C4-2B (cell line): ENCODE measurements around the gene USP14.

Source experiments
- H3K27ac ChIP-seq: fragments of 450-650 bp; 2 replicates; pipeline ENCODE4 v1.5.1; 2017
- ZFX ChIP-seq: fragments of 450-650 bp; IDR thresholded peaks from 2 replicates; pipeline ENCODE4 v1.6.1; 2017
- TF ChIP-seq, protein P1 (sequence below): fragments of 450-650 bp; conservative IDR thresholded peaks from 2 replicates; pipeline ENCODE4 v1.5.1; 2017; ENCODE audit warnings: mild to moderate bottlenecking

The USP14 gene

DNA sequence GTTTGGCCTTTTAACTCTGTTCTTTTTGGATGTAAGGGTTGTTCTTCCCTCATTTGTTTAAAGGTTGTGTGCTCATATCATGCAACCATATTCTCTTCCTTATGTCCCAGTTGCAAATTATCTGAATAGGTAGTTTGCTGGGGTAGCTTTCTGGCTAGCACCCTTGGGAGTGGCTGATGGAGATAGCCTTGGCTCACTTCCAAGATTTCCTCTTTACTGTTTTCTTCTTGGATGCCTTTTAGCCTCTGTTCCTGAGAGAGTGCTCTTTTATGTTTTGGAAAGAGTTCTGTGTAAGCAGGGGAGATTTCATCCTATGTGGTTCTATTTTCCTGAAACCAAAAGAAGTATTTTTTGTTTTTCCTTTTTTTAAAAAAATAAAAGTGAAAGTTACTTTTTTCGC is 25.4 kb downstream of the USP14 start:
- TF ChIP-seq ZFX: no peak
- TF ChIP-seq, protein P1, sequence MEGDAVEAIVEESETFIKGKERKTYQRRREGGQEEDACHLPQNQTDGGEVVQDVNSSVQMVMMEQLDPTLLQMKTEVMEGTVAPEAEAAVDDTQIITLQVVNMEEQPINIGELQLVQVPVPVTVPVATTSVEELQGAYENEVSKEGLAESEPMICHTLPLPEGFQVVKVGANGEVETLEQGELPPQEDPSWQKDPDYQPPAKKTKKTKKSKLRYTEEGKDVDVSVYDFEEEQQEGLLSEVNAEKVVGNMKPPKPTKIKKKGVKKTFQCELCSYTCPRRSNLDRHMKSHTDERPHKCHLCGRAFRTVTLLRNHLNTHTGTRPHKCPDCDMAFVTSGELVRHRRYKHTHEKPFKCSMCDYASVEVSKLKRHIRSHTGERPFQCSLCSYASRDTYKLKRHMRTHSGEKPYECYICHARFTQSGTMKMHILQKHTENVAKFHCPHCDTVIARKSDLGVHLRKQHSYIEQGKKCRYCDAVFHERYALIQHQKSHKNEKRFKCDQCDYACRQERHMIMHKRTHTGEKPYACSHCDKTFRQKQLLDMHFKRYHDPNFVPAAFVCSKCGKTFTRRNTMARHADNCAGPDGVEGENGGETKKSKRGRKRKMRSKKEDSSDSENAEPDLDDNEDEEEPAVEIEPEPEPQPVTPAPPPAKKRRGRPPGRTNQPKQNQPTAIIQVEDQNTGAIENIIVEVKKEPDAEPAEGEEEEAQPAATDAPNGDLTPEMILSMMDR: no peak
- H3K27ac ChIP-seq: no peak overlapping the region

DNA sequence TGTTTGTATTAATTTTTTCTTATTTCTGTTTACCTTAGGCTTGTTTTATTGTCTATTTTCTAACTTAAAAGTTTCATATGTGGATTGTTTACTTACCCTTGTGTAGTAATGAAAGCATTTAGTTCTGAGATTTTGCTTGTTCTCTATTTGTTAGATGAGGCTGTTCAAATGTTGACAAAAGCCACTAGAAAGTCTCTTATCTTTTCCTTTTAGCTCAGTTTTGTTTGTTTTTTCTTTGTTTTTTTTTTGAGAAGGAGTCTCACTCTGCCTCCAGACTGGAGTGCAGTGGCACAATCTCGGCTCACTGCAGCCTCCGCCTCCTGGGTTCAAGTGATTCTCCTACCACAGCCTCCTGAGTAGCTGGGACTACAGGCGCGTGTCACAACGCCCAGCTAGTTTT is 30.9 kb downstream of the USP14 start:
- TF ChIP-seq ZFX: no peak
- TF ChIP-seq, protein P1: no peak

DNA sequence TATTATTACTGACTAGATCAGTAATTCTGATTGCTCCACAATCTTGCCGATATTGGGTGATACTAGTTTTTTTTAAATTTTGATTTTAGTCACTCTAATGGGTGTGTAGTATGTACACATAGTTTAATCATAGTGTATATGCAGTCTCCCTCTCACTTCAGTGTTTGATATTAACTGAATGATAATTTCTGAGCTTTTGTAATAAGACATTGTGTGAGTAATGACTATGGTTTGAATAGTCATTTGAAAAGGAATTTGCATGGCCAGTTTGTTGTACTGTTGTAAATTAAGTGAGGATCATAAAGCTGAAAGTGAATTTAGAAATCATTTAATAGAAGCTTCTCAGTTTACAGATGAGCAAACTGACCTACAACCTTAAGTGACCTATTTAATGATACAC is 33.4 kb downstream of the USP14 start:
- TF ChIP-seq, protein P1: no peak
- no peak for TF ChIP-seq ZFX
- H3K27ac ChIP-seq: no peak overlapping the region

More for the DNA sequence above, 30.9 kb downstream of the USP14 start:
- H3K27ac ChIP-seq: peak overlapping the region; percentile 64

DNA sequence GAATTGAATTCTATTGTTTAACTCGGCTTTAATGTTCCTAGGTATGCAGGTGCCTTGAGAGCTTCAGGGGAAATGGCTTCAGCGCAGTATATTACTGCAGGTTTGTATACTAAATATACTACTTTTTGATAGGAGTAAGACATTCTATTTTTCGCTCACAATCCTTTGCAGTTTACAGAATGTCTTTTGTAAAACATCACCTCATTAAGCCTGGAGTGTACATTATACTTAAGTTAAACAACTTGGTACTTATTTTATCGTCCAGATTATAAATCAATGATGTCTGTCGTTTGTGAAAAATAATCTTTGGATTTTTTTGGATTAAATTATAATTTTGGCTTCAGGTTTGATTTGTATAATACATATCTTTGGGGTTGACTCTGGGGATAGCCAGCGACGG is 34.4 kb downstream of the USP14 start:
- no peak for TF ChIP-seq ZFX
- TF ChIP-seq, protein P1: no peak
- no peak overlapping the region for H3K27ac ChIP-seq

DNA sequence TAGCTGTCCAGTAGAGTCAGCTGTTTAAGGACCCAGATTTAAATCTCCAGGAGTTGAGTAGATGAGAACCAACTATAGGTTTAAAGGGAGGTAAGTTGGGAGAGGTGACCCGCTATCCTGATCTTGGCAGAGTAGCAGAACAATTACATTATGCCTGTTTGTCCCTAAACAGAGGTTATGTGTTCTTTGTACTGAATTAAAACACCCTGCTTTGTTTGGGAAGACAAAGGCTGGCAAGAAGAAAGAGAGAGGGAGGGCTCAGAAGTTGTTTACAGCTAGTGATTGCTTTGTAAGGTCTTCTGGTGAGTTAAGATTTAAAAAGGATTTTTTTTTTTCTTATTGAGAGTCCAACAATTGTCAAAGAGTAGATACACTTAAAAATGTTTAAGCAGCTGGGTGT is 37.3 kb downstream of the USP14 start:
- TF ChIP-seq, protein P1: no peak
- no peak for TF ChIP-seq ZFX
- no peak overlapping the region for H3K27ac ChIP-seq

DNA sequence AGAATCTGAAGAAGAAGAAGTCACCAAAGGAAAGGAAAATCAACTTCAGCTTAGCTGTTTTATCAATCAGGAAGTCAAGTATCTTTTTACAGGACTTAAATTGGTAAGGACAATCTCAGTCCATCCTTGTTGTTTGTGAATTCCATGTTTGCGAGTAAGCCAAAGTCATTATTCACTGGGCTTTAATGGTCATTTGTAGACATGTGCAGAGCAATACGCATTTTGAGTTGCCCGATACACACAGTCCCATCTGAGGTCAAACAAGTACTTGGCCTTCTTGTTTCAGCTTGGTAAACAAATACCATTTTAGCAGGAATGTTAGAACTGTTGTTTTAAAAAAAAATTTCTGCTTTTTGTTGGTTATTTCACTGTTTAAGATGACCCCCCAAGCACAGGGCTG is 40.9 kb downstream of the USP14 start:
- H3K27ac ChIP-seq: no peak overlapping the region
- TF ChIP-seq, protein P1: no peak
- no peak for TF ChIP-seq ZFX

DNA sequence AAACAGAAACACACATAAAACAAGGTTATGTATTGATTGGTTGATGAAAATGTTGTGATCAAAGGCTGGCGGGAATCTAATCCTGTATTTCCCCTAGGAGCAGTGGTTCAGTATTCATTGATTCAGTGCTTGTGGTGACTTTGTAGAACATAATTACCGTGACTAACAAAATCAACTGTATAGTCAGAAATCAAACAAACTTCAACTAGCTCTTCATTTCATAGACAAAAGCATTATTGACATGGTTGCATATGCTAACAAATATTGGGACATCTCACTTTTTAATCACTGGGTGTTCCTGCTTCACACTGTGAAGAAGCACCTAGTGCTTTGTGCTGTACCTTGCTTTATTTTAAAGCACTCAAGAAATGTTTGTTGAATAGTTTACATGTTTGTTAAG is 41.4 kb downstream of the USP14 start:
- TF ChIP-seq ZFX: no peak
- H3K27ac ChIP-seq: no peak overlapping the region

DNA sequence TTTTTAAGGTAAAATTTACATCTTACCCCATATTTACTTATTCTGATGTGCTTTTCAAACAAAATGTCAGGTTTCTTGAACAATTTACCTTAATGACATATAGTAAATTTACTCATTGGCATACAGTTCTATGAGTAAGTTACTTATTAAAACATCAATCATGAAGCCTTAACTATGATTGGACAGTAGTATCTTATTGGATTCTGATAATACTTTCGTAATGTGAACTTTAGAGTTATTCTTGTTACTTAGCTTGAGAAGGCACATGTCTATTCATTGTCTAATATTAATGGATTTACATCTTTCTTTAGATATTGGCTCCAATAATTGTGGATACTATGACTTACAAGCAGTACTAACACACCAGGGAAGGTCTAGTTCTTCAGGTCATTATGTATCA is 51.7 kb downstream of the USP14 start:
- no peak for TF ChIP-seq ZFX
- TF ChIP-seq, protein P1: no peak
- H3K27ac ChIP-seq: no peak overlapping the region
